Measurements from ENCODE around the gene PDCD4.

The PDCD4 gene

DNA sequence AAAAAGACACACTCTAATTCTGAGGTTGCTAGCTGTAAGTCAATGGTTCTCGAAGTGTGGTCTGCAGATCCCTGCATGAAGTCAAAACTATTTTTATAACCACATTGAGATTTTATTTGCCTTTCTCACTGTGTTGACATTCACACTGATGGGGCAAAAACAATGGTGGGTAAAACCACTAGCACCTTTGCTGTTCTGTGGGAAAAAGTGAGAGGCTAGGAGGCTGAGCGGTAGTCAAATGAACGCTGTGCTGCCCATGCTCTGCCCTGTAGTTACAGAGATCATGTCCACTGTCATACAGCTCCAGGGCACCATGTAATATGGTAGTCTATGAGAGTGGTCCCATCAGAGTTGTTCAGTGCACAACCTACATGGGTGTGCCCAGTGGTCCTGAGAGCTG lies 21.6 kb upstream of the PDCD4 start:
- TF ChIP-seq, protein P1, sequence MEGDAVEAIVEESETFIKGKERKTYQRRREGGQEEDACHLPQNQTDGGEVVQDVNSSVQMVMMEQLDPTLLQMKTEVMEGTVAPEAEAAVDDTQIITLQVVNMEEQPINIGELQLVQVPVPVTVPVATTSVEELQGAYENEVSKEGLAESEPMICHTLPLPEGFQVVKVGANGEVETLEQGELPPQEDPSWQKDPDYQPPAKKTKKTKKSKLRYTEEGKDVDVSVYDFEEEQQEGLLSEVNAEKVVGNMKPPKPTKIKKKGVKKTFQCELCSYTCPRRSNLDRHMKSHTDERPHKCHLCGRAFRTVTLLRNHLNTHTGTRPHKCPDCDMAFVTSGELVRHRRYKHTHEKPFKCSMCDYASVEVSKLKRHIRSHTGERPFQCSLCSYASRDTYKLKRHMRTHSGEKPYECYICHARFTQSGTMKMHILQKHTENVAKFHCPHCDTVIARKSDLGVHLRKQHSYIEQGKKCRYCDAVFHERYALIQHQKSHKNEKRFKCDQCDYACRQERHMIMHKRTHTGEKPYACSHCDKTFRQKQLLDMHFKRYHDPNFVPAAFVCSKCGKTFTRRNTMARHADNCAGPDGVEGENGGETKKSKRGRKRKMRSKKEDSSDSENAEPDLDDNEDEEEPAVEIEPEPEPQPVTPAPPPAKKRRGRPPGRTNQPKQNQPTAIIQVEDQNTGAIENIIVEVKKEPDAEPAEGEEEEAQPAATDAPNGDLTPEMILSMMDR (IDR thresholded peaks at IDR 0.05; ENCODE audit: extremely low read depth, missing control alignments): no peak
- no peak for DNase-seq (ENCODE audit: low spot score)

DNA sequence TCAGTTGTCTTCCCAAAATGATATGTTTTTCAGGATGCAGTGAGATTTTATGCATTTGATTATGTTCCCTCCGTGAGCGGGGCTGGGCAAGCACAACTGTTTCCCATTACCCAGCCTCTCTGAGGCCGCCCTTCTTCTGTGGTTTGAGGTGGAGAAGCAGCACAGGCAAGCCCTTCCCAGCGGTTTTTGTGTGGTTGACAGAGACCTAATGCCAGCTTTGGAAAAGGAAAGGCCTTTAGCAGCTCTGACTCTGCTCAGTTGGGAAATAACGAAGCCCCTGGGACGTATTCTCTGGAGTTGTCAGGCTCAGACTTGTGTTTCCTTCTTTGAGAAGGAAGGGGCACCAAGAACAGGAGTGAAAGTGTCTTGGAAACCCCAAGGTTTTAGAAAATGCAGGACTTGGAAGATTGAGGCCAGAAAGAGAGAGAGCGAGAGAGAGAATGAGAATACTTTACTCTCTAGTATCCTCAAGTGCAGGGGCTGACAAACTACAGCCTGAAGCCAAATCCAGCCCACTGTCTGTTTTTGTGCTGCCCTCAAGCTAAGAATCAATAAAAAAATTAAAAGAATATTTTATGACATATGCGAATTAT lies 20.6 kb upstream of the PDCD4 start:
- TF ChIP-seq, protein P1 (IDR thresholded peaks at IDR 0.05; ENCODE audit: extremely low read depth, missing control alignments): no peak
- DNase-seq (ENCODE audit: low spot score): no peak

- no peak for DNase-seq (ENCODE audit: low spot score)
Observed at GRCh38 chr10:110852255-110852896, 19.4 kb upstream of the PDCD4 start.

DNA sequence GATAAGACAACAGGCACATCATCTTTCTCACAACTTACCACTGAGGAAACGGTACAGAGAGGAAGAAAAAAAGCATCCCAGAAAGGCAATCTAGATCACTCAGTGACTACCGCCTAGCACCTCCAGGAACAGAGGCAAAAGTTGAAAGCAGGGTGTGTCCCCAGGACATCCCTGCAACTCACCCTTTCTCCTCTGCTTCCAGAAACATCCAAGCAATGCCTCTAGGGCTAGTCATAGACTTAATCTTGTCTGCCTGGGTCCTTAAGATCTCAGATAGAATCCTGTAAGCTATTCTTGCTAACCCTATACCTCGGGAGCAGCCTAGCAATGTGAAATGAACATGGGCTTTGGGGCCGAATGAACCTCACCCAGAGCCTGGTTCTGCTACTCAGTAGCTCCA lies 18.8 kb upstream of the PDCD4 start:
- DNase-seq (ENCODE audit: low spot score): no peak
- TF ChIP-seq, protein P1 (IDR thresholded peaks at IDR 0.05; ENCODE audit: extremely low read depth, missing control alignments): no peak

More at GRCh38 chr10:110852255-110852896, 19.4 kb upstream of the PDCD4 start:
- TF ChIP-seq, protein P1 (IDR thresholded peaks at IDR 0.05; ENCODE audit: extremely low read depth, missing control alignments): no peak

DNA sequence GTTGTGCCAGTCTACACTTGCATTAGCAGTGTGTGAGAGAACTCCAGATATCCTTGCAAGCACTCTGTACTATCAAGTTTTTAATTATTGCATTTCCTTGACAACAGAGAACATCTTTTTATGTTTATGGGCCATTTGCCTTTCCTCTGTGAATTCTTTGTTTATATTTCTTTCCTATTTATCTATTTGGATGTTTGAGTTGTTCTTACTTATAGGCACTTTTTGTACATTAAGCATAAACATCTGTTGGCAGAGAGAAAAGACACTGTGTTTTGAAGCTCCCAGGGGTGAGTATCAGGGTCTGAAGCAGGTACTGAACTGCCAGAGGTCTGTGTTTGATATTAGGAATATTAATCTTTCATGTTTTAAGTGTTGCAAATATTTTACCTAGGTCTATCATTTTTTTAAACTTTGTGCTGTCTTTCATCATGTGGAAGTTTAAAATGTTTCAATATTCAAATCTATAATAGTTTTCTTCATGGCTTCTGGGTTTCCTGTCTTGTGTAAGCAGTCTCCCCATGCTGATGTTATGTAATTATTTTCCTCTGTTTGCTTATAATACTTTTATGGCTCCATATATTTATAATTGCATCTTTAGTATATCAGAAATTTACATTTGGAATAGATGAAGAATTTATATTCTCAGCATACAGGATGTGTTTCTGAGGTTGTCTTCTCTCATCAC lies 17.7 kb upstream of the PDCD4 start:
- TF ChIP-seq, protein P1 (IDR thresholded peaks at IDR 0.05; ENCODE audit: extremely low read depth, missing control alignments): no peak
- no peak for DNase-seq (ENCODE audit: low spot score)

DNA sequence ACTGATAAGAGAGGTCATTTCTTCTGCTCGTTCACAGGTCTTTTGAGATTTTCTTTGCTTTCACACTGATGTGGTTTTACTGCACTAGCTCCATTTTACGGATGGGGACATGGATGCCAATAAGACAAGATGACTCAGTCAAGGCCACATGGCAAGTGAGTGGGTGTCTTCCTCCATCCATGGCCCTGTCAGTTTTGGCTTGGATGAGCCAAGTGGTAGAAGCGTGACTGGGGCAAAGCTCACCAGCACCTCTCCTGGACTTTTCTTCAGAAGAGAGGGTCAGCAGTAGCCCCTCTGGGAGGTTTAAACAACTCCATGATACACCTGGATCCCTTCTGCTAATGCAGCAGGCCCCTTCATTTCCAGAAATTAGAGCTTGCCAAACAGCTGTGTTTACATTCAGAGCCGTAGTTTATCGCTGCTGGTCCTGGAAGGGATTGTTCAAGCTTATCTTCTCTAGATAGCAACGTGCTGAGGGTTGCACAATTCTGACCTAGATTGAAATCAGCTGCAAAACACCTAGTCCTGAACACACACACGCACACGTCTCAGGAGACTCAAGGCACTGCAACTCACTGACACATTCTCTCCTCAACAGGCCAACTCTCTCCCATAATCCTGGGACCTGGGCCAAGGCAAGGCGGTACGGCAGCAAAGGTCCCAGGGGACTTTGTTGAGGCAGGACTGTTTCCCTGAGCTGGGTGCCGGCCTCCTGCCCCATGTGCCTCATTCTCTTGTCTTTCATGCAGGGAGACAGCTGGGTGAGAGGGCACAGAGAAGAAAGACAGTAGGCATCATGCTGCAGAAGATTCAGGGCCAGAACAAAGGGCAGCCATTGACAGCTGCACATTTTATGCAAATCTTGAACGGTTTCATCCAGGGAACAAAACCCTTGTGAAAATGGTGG lies 14.2 kb upstream of the PDCD4 start:
- no peak for DNase-seq (ENCODE audit: low spot score)
- TF ChIP-seq, protein P1 (IDR thresholded peaks at IDR 0.05; ENCODE audit: extremely low read depth, missing control alignments): no peak

Data from GM20000 (cell line).